Central memory CD4-positive, alpha-beta T cell (primary cell): ENCODE measurements around the gene C1orf174.
"Not testable (repeated sequence)": the region's sequence is repeated elsewhere in the genome, so short reads cannot be mapped to it uniquely, and the experiment has no call there.

Experiments
- DNase-seq: peaks from one replicate; pipeline ENCODE4 v3.0.0; 2022

C1orf174 gene

GRCh38 chr1:3925256-3925655, 25.2 kb upstream of the C1orf174 start:
- no peak for DNase-seq

GRCh38 chr1:3924825-3925220, 24.8 kb upstream of the C1orf174 start:
- no peak for DNase-seq

GRCh38 chr1:3924186-3924824, 24.2 kb upstream of the C1orf174 start:
- DNase-seq = no peak

DNA sequence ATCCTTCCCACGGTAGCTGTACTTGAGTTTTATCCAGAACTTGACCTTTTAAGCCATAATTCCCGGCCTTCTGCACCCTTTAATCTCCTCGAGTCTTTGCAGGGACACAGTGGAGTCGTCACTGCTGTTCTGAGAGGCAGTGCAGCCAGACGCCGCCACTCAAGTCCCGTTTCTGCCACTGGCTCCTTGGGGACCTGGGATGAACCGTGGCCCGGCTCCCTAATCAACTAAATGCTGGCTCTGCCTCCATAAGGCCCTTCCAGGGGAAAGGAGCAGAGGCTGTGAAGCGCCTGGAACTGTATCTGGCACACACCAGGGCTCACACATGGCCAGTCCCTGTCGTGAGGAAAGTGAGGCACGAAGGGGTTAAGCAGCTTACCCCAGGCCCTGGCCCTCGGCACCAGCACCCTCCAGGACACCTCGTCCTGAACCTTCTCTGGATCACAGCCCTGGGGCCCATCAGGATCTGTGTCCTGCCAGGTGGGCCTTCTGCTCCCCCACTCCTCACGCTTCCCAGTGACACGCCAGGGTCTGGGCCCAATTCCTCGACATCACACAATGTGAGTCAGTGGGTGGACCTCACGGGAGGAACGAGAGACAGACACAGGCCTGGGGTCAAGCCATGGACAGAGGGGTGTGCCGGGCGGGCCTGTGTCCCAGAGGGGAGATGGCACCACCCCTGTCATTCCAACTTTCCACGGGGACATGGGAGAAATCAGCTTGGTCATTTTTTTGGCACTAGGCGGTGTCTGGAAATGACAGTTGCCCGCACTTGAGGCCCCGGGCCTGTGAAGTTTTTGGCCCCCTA, 23.5 kb upstream of the C1orf174 start:
- no peak for DNase-seq

DNA sequence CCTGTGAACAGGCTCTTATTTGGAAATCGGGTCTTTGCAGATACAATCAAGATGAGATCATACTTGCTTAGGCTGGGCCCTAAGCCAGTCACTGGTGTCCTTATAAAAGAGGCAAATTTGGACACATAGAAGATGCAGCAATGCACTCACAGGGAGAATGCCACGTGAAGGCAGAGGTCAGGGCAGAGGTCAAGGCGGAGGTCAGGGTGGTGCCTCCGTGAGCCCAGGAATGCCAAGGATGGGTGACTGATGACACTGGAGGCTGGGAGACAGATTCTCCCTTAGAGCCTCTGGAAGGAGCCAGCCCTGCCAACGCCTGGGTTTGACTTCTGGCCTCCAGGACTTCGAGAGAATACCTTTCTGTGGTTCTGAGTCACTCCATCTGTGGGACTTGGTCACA, 22.8 kb upstream of the C1orf174 start:
- DNase-seq = no peak

DNA sequence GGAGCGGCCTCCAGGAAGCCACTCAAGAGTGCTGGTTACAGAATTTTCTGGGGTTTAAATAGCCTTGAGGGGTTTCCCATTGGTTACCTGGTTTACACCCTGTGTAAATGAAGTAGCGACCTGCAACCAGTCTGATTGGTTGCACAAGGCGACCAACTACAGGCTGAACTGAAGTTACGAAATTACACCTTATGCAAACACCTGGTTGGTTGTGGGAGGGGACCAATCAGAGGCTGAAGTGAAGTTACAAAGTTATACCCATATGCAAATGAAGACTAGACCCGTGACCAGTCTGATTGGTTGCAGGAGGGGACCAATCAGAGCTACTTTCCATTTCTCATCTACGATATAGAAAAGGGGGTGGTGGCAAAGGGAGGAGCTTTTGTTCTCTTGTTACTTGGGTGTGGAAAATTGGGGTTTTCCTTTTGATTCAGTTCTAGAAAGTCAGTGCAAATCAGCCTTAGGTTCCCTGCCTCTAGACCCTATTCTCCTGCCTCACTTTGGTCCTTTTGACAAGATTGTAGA, 22.2 kb upstream of the C1orf174 start:
- DNase-seq = peak; percentile 62

GRCh38 chr1:3921765-3922164, 21.7 kb upstream of the C1orf174 start:
- DNase-seq = no peak

- DNase-seq = no peak
These were observed 19.6 kb upstream of the C1orf174 start for GRCh38 chr1:3919706-3920105.

GRCh38 chr1:3918966-3919611, 19.0 kb upstream of the C1orf174 start:
- no peak for DNase-seq

GRCh38 chr1:3918359-3918758, 18.3 kb upstream of the C1orf174 start:
- not testable (repeated sequence) for DNase-seq

DNA sequence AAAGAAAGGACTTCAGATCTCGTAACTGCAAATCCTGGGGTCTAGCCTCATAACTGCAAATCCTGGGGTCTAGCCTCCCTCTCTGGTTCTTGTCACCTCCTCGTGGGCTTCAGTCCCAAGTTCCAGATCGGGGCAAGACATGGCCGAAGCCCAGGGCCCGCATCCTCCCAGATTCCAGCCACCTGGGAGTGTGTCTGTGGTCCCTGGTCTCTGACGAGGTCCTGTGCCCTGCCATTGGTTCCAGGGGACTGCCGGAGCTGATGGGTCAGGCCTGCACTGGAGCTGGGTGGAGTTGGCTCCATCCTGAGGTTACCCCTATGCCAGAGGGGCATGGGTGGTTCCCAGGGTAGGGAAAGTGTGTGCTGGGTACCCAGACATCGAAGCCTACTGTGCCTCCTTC, 17.7 kb upstream of the C1orf174 start:
- no peak for DNase-seq

GRCh38 chr1:3915551-3916121, 15.6 kb upstream of the C1orf174 start:
- DNase-seq = no peak

GRCh38 chr1:3914911-3915310, 14.8 kb upstream of the C1orf174 start:
- no peak for DNase-seq

DNA sequence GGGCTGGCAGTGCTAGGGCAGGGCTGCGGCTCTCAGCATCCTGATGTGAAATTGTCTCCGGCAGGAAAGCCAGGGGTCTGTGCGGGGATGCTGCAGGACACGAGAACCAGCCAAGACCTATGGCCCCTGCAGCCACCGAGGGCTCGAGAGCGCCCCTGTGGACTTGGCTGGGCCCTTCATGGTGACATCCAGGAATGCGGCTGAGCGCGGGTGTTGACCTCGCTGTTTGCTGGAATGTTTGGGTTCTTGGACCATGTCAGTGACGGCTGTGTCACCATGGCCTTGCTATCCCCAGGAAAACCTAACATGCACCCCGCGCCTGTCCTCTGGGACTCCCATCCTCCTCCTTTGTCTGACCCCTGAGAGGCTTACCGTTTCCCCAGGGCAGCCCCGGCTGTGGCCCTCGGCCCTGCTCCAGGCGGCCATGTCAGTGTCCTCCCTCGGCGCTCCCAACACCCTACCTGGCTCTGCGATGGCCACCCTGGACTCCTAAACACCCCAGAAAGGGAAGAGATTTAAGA, 14.3 kb upstream of the C1orf174 start:
- no peak for DNase-seq

DNA sequence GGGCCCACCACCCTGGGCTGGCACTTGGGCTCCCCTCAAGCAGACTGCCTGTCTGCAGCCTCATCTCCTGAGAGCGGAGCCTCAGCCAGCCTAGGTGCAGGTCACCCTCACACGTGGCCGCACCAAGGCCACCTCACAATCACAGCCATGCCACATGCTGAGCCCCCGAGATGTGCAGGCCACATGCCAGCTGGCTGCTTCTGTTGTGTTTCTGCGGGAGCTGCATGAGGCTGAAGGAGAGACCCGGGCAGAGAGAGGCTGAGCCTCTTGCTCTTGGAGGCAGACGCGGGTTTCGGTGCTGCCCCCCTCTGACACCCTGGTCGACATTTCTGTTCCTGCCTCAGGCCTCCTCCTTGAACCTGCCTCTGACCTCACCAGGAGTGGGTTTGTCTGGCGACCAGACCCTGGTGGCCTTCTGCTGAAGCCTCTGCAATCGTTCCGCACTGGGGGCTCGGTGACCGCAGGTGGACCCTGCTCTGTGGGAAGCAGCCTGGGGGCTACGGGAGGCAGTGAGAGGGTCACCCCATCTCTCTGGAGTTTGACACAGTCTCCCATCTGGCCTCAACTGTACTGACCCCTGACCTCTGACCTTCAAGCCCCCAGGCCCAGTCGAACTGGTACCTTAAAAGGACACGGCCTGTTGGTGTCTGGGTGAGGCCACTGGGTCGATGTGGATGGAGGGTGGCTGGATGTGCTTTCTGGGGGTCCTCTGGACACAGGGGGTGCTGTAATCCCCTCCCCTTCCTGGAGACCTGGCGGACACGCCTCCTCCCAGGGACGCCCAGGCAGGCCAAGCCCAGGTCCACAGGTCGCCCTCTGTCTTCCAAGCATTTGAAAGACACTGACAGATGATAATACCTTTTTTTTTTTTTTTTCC, 13.0 kb upstream of the C1orf174 start:
- no peak for DNase-seq

GRCh38 chr1:3911981-3912808, 12.1 kb upstream of the C1orf174 start:
- DNase-seq = no peak

- peak; percentile 65 for DNase-seq
These were observed 11.1 kb upstream of the C1orf174 start for GRCh38 chr1:3910857-3911845.

- no peak for DNase-seq
These were observed 10.1 kb upstream of the C1orf174 start for GRCh38 chr1:3910049-3910731.

DNA sequence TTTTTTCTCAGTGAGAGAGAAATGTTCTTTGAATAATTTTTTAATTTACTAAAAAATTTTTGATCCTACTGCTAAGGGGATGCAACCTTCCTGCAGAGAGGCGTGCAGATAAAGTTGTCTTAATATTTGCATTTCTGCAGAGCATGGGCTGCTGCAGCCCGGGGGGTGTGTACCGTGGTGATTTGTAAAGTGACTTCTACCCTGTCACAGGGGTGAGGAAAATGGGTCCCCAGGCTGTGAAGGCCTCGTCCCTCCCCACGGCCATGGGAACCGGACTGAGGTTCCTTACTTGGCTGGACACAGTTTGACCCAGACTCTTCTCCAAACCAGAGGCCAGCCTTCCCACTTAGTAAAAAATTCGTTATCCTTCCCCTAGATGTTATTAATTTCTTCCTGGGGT, 9.5 kb upstream of the C1orf174 start:
- no peak for DNase-seq
